HG03095 (cell line): ENCODE data around the gene TM2D3.
"Not testable (repeated sequence)": the region's sequence is repeated elsewhere in the genome, so short reads cannot be mapped to it uniquely, and the experiment has no call there.

Experiments
- ATAC-seq: cut with Tn5 transposase; IDR thresholded peaks from one replicate; pipeline ENCODE4 v1.9.1; 2021; ENCODE audit warnings: moderate library complexity; ENCODE audit not compliant: unreplicated experiment

TM2D3 gene

DNA sequence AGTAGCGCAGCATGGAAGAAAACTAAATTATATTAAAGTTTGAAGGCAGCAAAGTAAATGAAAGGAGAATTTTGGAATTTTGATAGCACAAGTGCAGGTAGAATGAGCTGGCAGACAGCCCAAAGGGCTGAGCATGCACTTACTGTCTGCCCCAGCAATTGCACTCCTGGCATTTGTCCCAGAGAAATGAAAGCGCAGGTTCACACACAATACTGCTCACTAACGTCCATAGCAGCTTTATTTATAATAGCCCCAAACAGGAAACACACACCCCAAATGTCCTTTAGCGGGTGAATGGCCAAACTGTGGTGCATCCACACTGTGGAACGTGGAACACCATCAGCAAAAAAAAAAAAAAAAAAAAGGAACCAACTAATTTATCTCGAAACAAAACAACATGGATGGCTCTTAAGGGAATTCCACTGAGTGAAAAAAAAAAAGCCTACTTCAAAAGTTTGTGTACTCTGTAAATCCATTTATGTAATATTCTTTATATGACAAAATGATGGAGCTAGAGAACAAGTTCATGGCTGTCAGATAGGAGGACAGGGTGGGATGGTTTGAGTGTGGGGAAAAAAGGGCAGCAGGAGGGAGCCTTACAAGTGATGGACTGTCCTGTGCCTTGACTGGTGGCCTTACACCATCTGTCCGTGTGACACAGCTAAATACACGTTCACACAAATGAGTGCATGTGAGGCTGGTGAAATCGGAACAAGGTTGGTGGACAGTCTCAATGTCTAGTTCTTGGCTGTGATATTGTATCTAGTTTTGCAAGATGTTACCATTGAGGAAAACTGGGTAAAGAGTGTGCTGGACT, 6.0 kb upstream of the TM2D3 start:
- no peak for ATAC-seq

DNA sequence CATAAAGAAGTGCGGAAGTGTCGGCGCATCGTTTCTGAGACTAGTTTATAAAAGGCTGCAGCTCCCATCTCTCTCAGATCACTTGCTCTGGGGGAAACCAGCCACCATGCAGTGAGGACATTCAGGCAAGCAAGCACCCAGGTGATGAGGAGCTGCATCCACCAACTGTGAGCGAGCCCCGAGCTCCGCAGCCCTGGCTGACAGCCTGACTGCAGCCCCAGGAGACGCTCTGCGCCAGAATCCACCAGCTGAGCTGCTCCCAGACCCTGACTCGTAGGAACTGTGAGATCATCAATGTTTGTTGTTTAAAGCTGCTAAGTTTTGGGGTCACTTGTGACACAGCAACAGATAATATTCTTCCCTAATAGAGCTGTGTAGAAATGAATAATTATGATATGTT, 5.0 kb upstream of the TM2D3 start:
- ATAC-seq: no peak

DNA sequence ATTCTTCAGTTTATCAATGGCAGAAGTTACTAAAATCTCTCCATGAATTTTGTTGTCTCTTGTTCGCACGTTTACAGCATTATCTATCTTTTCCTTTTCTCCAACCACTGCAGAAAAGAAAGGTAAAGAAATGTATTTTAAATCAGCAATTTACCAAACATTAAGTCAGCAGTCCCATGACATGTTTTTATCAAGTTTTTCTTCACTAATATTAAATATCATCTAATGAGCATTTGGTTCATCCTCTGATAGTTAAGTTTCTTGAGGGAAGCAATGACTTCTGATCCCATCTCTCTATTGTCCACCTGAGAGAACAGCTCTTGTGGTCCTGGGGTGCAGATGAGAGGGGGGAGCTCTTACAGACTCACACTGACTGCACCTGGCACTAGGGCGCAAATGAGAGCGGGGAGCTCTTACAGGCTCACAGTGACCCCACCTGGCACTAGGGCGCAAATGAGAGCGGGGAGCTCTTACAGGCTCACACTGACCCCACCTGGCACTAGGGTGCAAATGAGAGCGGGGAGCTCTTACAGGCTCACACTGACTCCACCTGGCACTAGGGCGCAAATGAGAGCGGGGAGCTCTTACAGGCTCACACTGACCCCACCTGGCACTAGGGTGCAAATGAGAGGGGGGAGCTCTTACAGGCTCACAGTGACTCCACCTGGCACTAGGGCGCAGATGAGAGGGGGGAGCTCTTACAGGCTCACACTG, 2.6 kb upstream of the TM2D3 start:
- ATAC-seq: not testable (repeated sequence)

DNA sequence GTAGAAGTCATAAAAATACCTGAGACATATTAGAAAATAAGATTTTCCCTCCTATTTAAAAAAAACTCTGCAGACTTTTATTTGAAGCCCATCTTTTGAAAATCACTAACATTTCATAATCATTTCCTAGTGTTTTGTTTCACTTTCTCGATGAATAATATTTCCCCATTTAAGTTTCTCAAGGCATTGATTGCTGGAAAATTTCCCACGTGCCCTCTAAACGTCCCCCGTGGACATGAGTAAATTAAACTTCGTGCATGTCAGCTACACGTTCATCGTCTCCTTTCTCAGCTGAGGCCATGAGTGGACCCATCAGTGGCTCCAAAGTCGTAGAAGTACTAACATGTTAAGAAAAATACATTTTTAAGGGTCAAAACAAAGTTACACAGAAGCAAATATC, 2.0 kb upstream of the TM2D3 start:
- no peak for ATAC-seq

DNA sequence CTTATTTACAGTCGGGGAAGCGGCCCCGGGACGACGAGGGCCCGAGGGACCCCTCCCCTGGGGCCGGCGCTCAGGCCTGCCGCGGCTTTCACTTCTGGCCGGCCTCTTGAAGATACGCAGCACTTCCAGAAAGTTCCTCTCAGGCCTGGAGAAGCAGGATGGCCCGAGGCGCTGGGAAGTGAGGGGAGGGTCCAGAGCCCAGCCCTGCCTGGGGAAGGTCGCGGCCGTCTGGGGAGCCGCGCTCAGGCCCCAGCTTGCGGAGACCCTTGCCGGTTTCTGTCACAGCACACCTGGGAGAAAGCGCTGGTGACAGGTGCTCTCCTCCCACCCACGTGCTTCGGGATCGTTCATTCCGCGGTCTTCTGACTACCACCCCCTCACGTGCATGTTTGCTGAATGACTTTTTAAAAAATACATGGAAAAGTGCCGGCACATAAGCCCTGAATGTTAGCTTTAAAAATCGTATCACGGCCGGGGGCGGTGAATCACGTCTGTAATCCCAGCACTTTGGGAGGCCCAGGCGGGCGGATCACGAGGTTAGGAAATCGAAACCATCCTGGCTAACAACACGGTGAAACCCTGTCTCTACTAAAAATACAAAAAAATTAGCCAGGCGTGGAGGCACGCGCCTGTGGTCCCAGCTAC, 727 bp upstream of the TM2D3 start:
- ATAC-seq: peak; percentile 9

DNA sequence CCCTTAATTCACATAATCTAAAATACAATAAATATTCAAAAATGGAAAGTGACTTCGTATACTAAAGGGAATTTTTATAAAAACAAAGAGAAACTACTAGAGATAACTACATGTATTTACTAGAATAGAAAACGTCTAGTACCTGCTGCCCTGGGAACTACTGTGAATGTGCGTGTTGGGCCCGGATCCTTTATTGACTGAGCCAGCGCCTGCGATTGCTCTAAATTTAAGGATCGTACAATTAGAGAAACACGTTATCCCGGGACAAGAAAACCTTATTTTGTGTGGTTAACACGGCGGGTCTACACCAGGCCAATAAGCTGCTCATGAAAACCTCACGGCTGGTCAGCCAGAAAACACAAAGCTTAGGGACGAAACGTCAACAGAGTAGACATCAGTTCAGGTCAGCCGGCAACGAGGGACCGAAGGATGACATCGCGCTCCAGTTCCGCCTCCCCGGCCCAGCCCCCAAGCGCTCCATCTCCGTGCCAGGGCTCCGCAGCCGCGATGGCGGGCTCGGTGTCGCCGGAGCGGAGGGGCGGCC, 555 bp downstream of the TM2D3 start:
- ATAC-seq: peak; percentile 44

DNA sequence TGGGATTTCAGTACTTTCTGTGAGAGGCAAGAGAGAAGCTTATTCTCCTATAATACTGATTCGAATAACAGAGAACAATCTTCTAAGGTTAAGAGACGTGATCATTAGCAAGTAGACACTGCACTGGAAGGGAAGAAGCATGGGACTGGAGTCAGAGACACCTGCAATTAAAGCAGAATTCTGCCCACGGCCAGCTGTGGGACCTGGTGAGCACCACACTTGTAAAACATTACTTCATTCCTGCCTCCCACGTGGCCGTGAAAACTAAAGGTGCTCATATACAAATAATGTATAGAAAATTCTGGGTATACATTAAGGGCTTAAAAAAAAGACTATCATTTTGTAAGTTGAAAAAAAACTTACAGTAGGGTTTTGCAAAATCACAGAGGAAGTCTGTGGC, 2.0 kb downstream of the TM2D3 start:
- no peak for ATAC-seq

DNA sequence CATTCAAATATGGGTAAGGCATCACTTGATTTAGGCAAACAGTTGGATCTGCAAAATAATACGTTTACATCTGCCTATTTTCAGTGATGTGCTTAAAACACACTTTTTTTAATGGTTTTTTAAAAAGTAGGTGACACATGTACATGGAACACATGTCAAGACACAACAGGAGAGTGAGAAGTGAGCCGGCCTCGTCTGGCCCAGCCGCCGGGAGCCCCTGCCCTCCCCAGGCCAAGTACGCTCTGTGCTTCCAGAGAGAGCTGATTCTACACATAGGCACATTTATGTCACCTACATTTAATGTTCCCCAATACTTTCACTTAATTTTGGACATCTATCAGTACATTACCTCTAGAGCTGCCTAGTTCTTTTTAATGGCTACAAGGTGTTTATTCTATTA, 3.8 kb downstream of the TM2D3 start:
- no peak for ATAC-seq

DNA sequence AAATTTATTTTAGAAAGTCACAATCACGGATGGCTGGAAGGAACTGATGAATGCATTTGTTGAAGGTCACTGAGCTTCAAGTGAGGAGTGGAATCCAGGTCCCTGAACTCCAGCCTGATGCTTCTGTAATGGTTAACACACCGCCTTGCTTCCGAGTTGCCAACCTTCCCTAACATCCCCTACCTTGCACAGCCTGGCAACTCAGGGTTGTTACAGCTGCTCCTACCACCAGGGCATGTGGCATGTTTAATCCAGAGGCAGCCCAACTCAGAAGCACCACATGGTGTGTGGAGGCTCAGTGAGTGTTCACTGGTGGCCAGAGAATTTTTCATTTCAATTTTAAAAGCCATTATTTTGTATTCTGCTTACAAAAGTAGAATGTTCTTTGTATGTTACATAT, 4.9 kb downstream of the TM2D3 start:
- ATAC-seq: no peak

DNA sequence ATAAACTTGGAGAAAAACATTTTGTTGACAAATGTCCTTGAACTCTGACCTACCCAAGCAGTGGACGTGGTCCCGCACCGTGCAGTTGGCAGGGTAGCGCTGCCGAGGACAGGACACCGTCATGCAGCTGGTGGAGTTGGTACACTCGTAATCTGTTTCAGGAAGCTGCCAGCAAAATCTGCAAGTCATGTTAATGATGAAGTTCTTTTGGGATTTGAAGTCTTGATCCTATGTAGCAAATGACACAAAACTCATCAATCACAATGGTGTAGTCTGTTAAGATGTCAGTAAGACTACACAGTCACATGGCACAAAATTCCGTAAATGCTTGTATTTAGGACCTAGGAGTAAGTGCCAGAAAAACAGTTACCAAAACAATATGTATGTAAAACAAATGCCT, 5.5 kb downstream of the TM2D3 start:
- ATAC-seq: no peak

DNA sequence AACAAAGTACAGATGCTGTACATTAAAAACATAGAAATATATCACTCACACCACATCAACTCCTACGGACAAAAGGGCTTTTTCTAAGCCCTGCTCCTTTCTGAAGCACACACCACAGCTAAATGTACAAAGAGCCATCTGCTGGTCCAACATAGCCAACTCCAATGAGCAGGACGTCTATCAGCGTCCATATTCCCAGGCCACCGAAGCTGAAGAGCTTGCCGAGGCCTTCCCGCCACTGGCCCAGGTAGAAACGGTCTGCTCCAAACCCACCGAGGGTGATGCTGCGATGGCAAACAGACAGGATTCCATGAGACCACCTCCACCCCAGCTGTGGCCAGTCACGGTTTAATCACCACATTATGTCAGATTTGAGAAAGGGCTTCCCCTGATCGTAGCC, 9.8 kb downstream of the TM2D3 start:
- no peak for ATAC-seq

DNA sequence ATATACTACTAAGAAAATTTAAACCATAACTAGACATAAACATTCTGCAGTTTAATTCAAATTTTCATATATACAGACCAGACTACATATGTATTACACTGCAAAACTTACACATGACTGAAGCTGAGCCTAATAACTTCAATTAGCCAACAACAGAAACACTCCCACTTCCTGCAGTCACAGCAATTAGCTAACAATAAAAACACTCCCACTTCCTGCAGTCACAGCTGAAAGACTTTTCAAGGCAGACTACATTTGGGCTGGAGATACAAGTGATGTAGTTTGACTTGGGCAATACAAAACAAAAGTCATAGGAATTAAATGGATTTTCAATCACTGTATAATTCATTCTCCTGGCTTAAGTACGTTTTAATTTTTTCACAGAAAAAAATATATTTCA, 10.3 kb downstream of the TM2D3 start:
- no peak for ATAC-seq

DNA sequence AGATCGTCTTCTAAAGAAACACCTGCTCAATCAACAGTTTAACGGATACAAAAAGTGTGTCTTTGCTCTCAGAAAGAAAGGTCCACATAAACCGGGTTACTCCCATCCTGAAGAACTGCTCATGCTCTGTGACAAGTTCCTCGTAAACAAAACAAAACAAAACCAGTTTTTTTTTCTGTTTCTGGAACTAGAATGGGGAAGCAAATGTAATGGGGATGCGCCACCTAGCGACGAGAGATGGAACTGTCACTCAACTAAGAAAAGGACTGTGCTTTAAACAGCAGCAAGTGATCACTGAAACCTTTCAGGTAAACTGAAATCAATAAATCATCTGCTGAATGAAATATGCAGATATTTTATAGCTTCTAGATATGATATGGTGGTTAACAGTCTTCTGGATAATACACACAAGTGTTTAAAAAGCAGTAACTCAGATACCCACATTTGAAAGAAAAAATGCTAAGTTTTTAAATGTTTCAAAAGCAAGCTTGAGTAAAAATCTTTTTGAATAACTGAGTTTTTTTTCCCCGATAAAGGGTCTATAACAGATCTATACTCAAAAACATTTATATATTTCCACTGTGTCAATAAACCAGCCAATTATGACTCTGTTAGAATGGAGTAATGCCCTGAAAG, 10.9 kb downstream of the TM2D3 start:
- ATAC-seq: peak; percentile 59

DNA sequence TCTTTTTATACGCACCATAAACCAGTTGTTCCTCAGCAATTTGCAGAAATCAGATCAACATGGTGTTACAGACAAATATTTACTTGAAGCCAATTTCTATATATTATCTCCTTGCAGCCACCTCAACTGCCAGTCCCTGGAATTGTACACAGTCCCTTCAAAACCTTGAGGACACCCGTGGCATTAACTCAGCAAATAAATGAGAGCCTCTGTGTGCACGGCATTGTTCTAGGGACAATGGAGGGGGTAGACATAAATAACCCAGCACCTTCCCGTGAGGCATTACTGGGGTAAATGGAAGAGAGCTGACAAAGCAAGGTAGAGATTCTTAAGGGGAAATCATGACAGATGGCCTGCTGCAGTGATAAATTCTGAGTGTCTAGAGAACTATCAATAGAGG, 12.5 kb downstream of the TM2D3 start:
- no peak for ATAC-seq

DNA sequence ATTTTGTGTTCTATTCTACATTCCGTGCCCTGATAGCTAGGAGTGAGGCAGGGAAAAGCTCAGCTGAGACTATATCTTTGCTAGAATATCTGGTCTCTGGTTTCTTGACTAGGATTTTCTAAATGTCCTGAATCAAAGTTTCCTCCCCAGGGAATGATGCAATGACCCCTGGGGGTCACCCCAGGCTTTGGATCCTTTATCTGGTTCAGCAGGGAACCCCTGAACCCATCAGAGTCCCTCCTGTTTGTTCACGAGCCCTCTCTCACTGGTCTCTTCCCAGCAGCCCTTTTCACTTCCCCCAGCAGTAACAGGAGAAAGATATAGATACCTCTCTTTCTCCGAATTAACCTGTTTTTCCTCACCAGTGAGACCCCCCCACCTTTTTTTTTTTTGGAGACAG, 14.3 kb downstream of the TM2D3 start:
- ATAC-seq: no peak

DNA sequence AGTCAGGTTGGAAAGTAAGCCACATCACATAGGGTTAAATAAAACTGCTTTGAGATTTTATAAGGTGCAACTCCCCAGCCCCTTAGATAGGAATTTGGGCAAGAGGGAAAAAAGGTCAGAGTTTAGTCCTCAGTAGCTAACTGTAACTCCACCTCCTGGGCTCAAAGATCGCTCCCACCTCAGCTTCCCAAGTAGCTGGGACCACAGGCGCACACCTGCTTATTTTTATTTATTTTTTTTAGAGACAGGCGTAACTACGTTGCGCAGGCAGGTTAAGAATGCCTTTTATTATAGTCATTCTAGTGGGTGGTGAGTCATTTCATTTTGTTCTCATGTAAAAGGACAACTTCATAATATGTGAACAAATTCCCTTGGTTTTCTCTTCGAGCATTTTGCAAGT, 14.7 kb downstream of the TM2D3 start:
- ATAC-seq: no peak

DNA sequence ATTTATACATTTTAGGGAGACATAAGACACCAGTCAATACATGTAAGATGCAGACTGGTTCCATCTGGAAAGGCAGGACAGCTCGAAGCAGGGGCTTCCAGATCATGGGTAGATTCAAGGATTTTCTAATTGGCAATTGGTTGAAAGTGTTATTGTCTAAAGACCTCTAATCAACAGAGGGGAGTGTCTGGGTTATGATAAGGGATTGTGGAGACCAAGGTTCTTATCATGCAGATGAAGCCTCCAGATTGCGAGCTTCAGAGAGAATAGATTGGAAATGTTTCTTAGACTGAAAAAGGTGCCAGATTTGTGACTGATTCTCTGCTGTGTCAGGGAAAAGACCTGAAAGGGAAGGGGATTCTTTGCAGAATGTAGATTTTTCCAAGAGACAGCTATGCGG, 15.1 kb downstream of the TM2D3 start:
- no peak for ATAC-seq

DNA sequence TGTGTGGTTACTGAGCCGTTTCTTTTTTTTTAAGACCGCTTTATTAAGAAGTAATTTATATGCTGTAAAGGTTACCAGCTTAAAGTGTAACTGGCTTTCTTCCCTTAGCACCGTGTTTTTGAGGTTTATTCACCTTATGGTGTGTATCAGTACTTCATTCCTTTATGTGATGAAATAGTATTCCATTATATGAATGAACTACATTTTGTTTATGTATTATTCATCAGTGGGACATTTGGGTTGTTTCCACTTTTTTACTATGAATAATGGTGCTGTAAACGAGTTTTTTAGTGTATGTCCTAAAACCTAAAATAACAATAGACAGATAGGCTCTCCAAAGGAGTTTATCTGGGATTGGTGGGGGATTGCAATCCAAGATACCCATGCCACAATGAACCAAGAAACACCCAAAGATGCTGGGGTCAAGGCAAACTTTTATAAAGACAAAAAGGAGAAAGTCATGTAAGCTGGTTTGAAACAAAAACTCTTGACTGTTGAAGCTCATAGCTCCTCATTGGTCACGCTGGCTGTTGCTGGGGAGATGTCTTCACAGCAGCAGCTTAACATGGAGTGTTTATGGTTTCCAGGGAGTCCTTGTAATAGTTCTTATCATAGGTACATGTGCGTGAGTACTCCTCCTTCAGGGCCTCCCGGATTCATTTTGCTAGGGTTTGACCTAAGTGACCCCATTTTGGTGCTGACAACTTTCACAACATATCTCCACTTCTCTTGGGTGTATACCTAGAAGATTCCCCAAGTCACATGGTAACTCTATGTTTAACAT, 16.0 kb downstream of the TM2D3 start:
- ATAC-seq: no peak

DNA sequence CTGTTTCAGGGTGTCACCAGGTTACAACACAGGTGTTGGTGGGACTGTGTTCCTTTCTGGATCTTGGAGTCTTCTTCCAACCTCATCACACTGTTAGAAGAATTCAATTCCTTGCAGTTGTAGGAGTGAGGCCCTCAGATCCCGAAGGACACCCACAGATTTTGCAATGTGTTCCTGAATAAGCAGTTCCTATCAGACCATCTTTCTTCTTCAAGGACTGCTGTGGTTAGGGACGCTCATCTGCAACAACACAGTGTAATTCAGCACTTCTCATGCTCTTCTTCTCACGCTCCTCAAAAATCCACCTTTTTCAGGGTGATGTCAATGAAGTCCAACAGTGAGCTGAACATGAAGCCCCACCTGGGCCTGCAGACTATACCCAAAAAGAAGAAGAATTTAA, 18.8 kb downstream of the TM2D3 start:
- ATAC-seq: no peak

DNA sequence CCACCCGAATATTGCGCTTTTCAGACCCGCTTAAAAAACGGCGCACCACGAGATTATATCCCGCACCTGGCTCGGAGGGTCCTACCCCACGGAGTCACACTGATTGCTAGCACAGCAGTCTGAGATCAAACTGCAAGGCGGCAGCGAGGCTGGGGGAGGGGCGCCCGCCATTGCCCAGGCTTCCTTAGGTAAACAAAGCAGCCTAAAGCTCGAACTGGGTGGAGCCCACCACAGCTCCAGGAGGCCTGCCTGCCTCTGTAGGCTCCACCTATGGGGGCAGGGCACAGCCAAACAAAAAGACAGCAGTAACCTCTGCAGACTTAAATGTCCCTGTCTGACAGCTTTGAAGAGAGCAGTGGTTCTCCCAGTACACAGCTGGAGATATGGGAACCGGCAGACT, 25.5 kb downstream of the TM2D3 start:
- ATAC-seq: not testable (repeated sequence)

DNA sequence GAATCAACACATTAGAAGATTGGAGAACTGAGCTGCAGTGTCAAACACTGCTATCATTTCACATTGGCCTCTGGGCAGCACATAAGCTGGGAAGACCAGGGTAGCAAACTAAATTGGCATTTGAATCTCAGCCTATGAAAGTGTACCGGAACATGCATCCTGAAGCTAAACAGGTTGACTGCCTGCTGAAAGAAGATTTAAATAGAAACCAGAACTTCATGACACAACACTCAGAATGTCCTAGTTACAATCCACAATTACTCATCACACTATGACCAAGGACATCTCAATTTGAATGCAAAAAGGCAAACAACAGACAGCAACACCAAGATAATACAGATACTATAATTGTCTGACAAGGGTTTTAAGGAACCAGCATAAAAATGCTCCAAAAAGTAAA, 26.2 kb downstream of the TM2D3 start:
- ATAC-seq: no peak
